HEK293 (cell line): ENCODE data around the gene EGFLAM.

Source experiments
- CTCF ChIA-PET: fragments of 350-600 bp; formaldehyde crosslinking; extraction: SDS; loops from one replicate; lab custom pipeline; 2021; ENCODE audit warnings: antibody characterized with exemption; lab: Yijun Ruan, JAX
- POLR2A ChIA-PET: fragments of 300-600 bp; formaldehyde crosslinking; extraction: SDS; loops from one replicate; lab custom pipeline; 2020; ENCODE audit warnings: antibody characterized with exemption, inconsistent platforms; lab: Yijun Ruan, JAX
- H3K27ac ChIP-seq: fragments of 200-500 bp; sonication (Bioruptor generic); 2 replicates; pipeline ENCODE4 v1.5.1; 2014; ENCODE audit warnings: low read depth, low read length, control low read depth, inconsistent platforms; ENCODE audit errors: extremely low read depth
- H3K36me3 ChIP-seq, 2 experiments: fragments of 200-500 bp in 1 of 2; sonication (Bioruptor generic) in 1 of 2; 1 replicate in 1 of 2; 2 replicates in 1 of 2; pipeline ENCODE4 v1.5.1; 2014 to 2017; ENCODE audit warnings: inconsistent platforms in 2 of 2, low read length in 2 of 2; ENCODE audit not compliant: control insufficient read depth in 2 of 2, insufficient read depth in 1 of 2
- H3K4me1 ChIP-seq: fragments of 200-500 bp; sonication (Bioruptor generic); 2 replicates; pipeline ENCODE4 v1.5.1; 2014; ENCODE audit warnings: mild to moderate bottlenecking, low read length, inconsistent platforms; ENCODE audit not compliant: control insufficient read depth, insufficient read depth
- H3K4me3 ChIP-seq: 2 replicates; pipeline ENCODE4 v1.5.1; 2011; ENCODE audit warnings: low read depth, mild to moderate bottlenecking, control low read depth, low read length, moderate library complexity
- H3K9me3 ChIP-seq: fragments of 200-500 bp; sonication (Bioruptor generic); 2 replicates; pipeline ENCODE4 v1.5.1; 2014; ENCODE audit warnings: low read depth, low read length, inconsistent platforms; ENCODE audit not compliant: control insufficient read depth, insufficient read depth
- EGR2 ChIP-seq: fragments of 450-650 bp; formaldehyde crosslinking; IDR thresholded peaks from 2 replicates; pipeline ENCODE4 v1.5.1; 2016; ENCODE audit warnings: low read depth, missing biosample characterization, missing genetic modification characterization
- GFI1B ChIP-seq: fragments of 450-650 bp; formaldehyde crosslinking; IDR thresholded peaks from 2 replicates; pipeline ENCODE4 v1.5.1; 2016; ENCODE audit warnings: missing biosample characterization, missing genetic modification characterization
- GLI2 ChIP-seq: fragments of 450-650 bp; formaldehyde crosslinking; IDR thresholded peaks from 2 replicates; pipeline ENCODE4; 2017; ENCODE audit warnings: missing biosample characterization, missing genetic modification characterization, low read depth, borderline replicate concordance
- KLF10 ChIP-seq: fragments of 450-650 bp; IDR thresholded peaks from 2 replicates; pipeline ENCODE4 v1.5.1; 2018; ENCODE audit warnings: missing biosample characterization, mild to moderate bottlenecking, missing genetic modification characterization
- SALL2 ChIP-seq: fragments of 450-650 bp; formaldehyde crosslinking; IDR thresholded peaks from 2 replicates; pipeline ENCODE4 v1.5.0; 2017; ENCODE audit warnings: missing biosample characterization, mild to moderate bottlenecking, missing genetic modification characterization, borderline replicate concordance
- SP3 ChIP-seq: fragments of 450-650 bp; formaldehyde crosslinking; IDR thresholded peaks from 2 replicates; pipeline ENCODE4 v1.5.1; 2016; ENCODE audit warnings: missing biosample characterization, missing genetic modification characterization
- SP7 ChIP-seq: fragments of 450-650 bp; formaldehyde crosslinking; IDR thresholded peaks from 2 replicates; pipeline ENCODE4 v1.5.1; 2016; ENCODE audit warnings: missing biosample characterization, missing genetic modification characterization
- TSHZ1 ChIP-seq: fragments of 450-650 bp; formaldehyde crosslinking; IDR thresholded peaks from 2 replicates; pipeline ENCODE4 v1.5.1; 2016; ENCODE audit warnings: missing biosample characterization, missing genetic modification characterization, borderline replicate concordance
- YY1 ChIP-seq: fragments of 450-650 bp; formaldehyde crosslinking; IDR thresholded peaks from 2 replicates; pipeline ENCODE4 v1.5.1; 2018; ENCODE audit warnings: missing biosample characterization, missing genetic modification characterization
- ZBTB20 ChIP-seq: fragments of 450-650 bp; formaldehyde crosslinking; IDR thresholded peaks from 2 replicates; pipeline ENCODE4 v1.5.1; 2016; ENCODE audit warnings: missing biosample characterization, missing genetic modification characterization
- ZBTB21 ChIP-seq: fragments of 450-650 bp; formaldehyde crosslinking; IDR thresholded peaks from 2 replicates; pipeline ENCODE4 v1.5.1; 2017; ENCODE audit warnings: missing biosample characterization, missing genetic modification characterization
- ZNF133 ChIP-seq: fragments of 450-650 bp; formaldehyde crosslinking; IDR thresholded peaks from 2 replicates; pipeline ENCODE4 v1.5.1; 2016; ENCODE audit warnings: missing biosample characterization, missing genetic modification characterization
- ZNF155 ChIP-seq: fragments of 450-650 bp; formaldehyde crosslinking; IDR thresholded peaks from 2 replicates; pipeline ENCODE4 v1.5.1; 2016; ENCODE audit warnings: missing biosample characterization, missing genetic modification characterization
- ZNF175 ChIP-seq: fragments of 450-650 bp; formaldehyde crosslinking; IDR thresholded peaks from 2 replicates; pipeline ENCODE4 v1.5.1; 2016; ENCODE audit warnings: missing biosample characterization, missing genetic modification characterization
- ZNF184 ChIP-seq: fragments of 450-650 bp; IDR thresholded peaks from 2 replicates; pipeline ENCODE4 v1.5.1; 2018; ENCODE audit warnings: missing biosample characterization, mild to moderate bottlenecking, missing genetic modification characterization
- ZNF350 ChIP-seq: fragments of 450-650 bp; formaldehyde crosslinking; IDR thresholded peaks from 2 replicates; pipeline ENCODE4 v1.5.0; 2017; ENCODE audit warnings: missing biosample characterization, mild to moderate bottlenecking, missing genetic modification characterization
- ZNF366 ChIP-seq: fragments of 450-650 bp; formaldehyde crosslinking; conservative IDR thresholded peaks from 2 replicates; pipeline ENCODE4 v1.5.1; 2016; ENCODE audit warnings: missing biosample characterization, missing genetic modification characterization
- ZNF514 ChIP-seq: fragments of 450-650 bp; formaldehyde crosslinking; IDR thresholded peaks from 2 replicates; pipeline ENCODE4 v1.5.1; 2016; ENCODE audit warnings: missing biosample characterization, missing genetic modification characterization
- ZNF571 ChIP-seq: fragments of 450-650 bp; formaldehyde crosslinking; IDR thresholded peaks from 2 replicates; pipeline ENCODE4 v1.5.0; 2017; ENCODE audit warnings: missing biosample characterization, missing genetic modification characterization
- ZNF596 ChIP-seq: fragments of 450-650 bp; IDR thresholded peaks from 2 replicates; pipeline ENCODE4 v1.5.0; 2018; ENCODE audit warnings: missing biosample characterization, mild to moderate bottlenecking, missing genetic modification characterization, moderate library complexity
- ZNF626 ChIP-seq: fragments of 450-650 bp; sonication (Bioruptor Pico); formaldehyde crosslinking; IDR thresholded peaks from 2 replicates; pipeline ENCODE4 v1.5.1; 2018; ENCODE audit warnings: missing biosample characterization, missing genetic modification characterization, inconsistent platforms
- ZNF664 ChIP-seq: fragments of 450-650 bp; formaldehyde crosslinking; IDR thresholded peaks from 2 replicates; pipeline ENCODE4 v1.5.1; 2016; ENCODE audit warnings: missing biosample characterization, missing genetic modification characterization
- TF ChIP-seq, protein P1 (sequence below): fragments of 450-650 bp; formaldehyde crosslinking; IDR thresholded peaks from 2 replicates; pipeline ENCODE4 v1.5.1; 2016; ENCODE audit warnings: missing biosample characterization, missing genetic modification characterization
- TF ChIP-seq, protein P2 (sequence below): fragments of 450-650 bp; formaldehyde crosslinking; IDR thresholded peaks from 2 replicates; pipeline ENCODE4 v1.5.1; 2017; ENCODE audit warnings: missing biosample characterization, missing genetic modification characterization
- TF ChIP-seq, protein P3 (sequence below): fragments of 450-650 bp; formaldehyde crosslinking; IDR thresholded peaks from 2 replicates; pipeline ENCODE4 v1.5.1; 2016; ENCODE audit warnings: missing biosample characterization, missing genetic modification characterization

Gene EGFLAM

GRCh38 chr5:38424148-38425060 lies 166.0 kb downstream of the EGFLAM start (continued):
- TF ChIP-seq ZNF596 (0 out of 2 replicates have a peak, but pooled peaks have one; percentile 7), SALL2 (no peak), ZNF514 (tag by site-specific recombination) (no peak), EGR2 (tag by site-specific recombination) (no peak), GLI2 (tag by site-specific recombination) (0 out of 2 replicates have a peak, but pooled peaks have one; percentile 22)
- TF ChIP-seq, protein P1, sequence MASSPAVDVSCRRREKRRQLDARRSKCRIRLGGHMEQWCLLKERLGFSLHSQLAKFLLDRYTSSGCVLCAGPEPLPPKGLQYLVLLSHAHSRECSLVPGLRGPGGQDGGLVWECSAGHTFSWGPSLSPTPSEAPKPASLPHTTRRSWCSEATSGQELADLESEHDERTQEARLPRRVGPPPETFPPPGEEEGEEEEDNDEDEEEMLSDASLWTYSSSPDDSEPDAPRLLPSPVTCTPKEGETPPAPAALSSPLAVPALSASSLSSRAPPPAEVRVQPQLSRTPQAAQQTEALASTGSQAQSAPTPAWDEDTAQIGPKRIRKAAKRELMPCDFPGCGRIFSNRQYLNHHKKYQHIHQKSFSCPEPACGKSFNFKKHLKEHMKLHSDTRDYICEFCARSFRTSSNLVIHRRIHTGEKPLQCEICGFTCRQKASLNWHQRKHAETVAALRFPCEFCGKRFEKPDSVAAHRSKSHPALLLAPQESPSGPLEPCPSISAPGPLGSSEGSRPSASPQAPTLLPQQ (tag by site-specific recombination) = peak; percentile 31; the same call in 1 of the 2 replicates

GRCh38 chr5:38426490-38426889 lies 168.1 kb downstream of the EGFLAM start:
- H3K27ac ChIP-seq = no peak overlapping the region; the same call in 1 of the 2 replicates
- peaks cover 15% of the 10 kb centered on the region; the same call in 1 of the 2 replicates for H3K4me1 ChIP-seq
- CTCF ChIA-PET = interaction anchor here (0.7 to 2.1 kb wide), 9 partner anchors 9 to 1013 kb away, joined by 3 to 14 read pairs (median 3); no protein-coding TSS in a partner anchor
- TF ChIP-seq ZNF184 (tag by site-specific recombination) = no peak
- TF ChIP-seq ZNF664 (tag by site-specific recombination) = no peak
- TF ChIP-seq ZNF626 (tag by site-specific recombination) = no peak
- no peak for TF ChIP-seq ZNF155 (tag by site-specific recombination)
- TF ChIP-seq, protein P2, sequence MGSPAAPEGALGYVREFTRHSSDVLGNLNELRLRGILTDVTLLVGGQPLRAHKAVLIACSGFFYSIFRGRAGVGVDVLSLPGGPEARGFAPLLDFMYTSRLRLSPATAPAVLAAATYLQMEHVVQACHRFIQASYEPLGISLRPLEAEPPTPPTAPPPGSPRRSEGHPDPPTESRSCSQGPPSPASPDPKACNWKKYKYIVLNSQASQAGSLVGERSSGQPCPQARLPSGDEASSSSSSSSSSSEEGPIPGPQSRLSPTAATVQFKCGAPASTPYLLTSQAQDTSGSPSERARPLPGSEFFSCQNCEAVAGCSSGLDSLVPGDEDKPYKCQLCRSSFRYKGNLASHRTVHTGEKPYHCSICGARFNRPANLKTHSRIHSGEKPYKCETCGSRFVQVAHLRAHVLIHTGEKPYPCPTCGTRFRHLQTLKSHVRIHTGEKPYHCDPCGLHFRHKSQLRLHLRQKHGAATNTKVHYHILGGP (tag by site-specific recombination) = no peak
- no peak; the same call in 1 of the 2 replicates for TF ChIP-seq YY1 (tag by site-specific recombination)
- TF ChIP-seq SP3 (tag by site-specific recombination) = no peak
- TF ChIP-seq SP7 (tag by site-specific recombination) = peak; percentile 27; the same call in 1 of the 2 replicates
- no peak; the same call in 1 of the 2 replicates for TF ChIP-seq ZNF366 (tag by site-specific recombination)
- peak; percentile 63; the same call in 1 of the 2 replicates for TF ChIP-seq ZBTB20 (tag by site-specific recombination)
- TF ChIP-seq KLF10 (tag by site-specific recombination) = no peak
- TF ChIP-seq ZNF350 (tag by site-specific recombination) = no peak
- TF ChIP-seq GFI1B (tag by site-specific recombination) = peak; percentile 65; the same call in 1 of the 2 replicates
- no peak for TF ChIP-seq ZNF571 (tag by site-specific recombination)
- no peak for TF ChIP-seq ZBTB21 (tag by site-specific recombination)
- TF ChIP-seq ZNF133 (tag by site-specific recombination) = no peak
- TF ChIP-seq TSHZ1 (tag by site-specific recombination) = no peak
- TF ChIP-seq, protein P3, sequence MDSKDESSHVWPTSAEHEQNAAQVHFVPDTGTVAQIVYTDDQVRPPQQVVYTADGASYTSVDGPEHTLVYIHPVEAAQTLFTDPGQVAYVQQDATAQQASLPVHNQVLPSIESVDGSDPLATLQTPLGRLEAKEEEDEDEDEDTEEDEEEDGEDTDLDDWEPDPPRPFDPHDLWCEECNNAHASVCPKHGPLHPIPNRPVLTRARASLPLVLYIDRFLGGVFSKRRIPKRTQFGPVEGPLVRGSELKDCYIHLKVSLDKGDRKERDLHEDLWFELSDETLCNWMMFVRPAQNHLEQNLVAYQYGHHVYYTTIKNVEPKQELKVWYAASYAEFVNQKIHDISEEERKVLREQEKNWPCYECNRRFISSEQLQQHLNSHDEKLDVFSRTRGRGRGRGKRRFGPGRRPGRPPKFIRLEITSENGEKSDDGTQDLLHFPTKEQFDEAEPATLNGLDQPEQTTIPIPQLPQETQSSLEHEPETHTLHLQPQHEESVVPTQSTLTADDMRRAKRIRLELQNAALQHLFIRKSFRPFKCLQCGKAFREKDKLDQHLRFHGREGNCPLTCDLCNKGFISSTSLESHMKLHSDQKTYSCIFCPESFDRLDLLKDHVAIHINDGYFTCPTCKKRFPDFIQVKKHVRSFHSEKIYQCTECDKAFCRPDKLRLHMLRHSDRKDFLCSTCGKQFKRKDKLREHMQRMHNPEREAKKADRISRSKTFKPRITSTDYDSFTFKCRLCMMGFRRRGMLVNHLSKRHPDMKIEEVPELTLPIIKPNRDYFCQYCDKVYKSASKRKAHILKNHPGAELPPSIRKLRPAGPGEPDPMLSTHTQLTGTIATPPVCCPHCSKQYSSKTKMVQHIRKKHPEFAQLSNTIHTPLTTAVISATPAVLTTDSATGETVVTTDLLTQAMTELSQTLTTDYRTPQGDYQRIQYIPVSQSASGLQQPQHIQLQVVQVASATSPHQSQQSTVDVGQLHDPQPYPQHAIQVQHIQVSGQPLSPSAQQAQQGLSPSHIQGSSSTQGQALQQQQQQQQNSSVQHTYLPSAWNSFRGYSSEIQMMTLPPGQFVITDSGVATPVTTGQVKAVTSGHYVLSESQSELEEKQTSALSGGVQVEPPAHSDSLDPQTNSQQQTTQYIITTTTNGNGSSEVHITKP = peak; percentile 99
- TF ChIP-seq ZNF175 (tag by site-specific recombination) = no peak

More at GRCh38 chr5:38426490-38426889, 168.1 kb downstream of the EGFLAM start:
- Histone ChIP-seq H3K9me3 (no peaks in the 10 kb centered on the region), H3K36me3 (no peaks in the 10 kb centered on the region), H3K4me3 (no peak overlapping the region)
- POLR2A ChIA-PET = interaction anchor here (1.5 kb wide), 1 partner anchor 15 kb away, joined by 3 read pairs; no protein-coding TSS in a partner anchor
